Measurements from ENCODE around the gene ZBTB3. TPM values are rescaled to one million over a fixed set of nuclear protein-coding genes. Genes with fewer than 3 reads are reported as not detected.

ZBTB3 gene
- total and polyA plus RNA-seq, 2 experiments from 2014 or later, result 4.0 to 11.0 TPM

DNA sequence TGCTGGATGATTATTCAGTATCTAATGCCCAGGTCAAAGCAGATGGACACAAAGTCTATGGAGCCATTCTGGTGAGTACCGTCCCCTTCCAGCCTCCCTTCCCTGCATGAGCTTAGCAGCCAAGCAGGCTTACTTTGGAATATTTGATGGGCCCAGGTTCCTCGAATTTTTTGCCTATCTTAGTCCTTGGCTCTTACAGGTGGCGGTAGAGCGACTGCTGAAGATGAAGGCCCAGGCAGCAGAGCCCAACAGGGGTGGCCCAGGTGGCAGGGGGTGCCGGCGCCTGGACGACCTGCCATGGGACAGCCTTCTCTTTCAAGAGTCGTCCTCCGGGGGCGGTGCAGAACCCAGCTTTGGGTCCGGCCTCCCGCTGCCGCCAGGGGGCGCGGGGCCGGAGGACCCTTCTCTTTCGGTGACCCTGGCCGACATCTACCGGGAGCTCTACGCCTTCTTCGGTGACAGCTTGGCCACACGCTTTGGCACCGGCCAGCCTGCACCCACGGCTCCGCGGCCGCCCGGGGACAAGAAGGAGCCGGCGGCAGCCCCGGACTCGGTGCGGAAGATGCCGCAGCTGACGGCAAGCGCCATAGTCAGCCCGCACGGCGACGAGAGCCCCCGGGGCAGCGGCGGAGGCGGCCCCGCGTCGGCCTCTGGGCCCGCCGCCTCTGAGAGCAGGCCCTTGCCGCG, 32.5 kb upstream of the ZBTB3 start:
- Histone ChIP-seq H3K36me3 (replicated peaks; ENCODE audit: insufficient read depth, low read depth) (no peaks in the 10 kb centered on the region), H3K27ac (peak overlapping the region; percentile 93), H2AFZ (peak overlapping the region; percentile 62), H3K9me2 (replicated peaks; ENCODE audit: insufficient read depth) (no peaks in the 10 kb centered on the region), H3K9me3 (ENCODE audit: low read depth) (no peaks in the 10 kb centered on the region), H3K27me3 (no peaks in the 10 kb centered on the region), H3K79me2 (peaks cover 56% of the 10 kb centered on the region), H3K4me3 (peak overlapping the region; percentile 60), H4K20me1 (ENCODE audit: insufficient read depth, poor library complexity, severe bottlenecking) (no peaks in the 10 kb centered on the region), H3K4me2 (peak overlapping the region; percentile 91), H3K4me1 (ENCODE audit: insufficient read depth) (peaks cover 27% of the 10 kb centered on the region)
- 4% methylated on average over 51 of the region's 51 CpGs for WGBS (ENCODE audit: low lambda C conversion rate, missing lambda C conversion rate)
- DNase-seq (ENCODE audit: low spot score), result peak; percentile 94
- TF ChIP-seq, protein P1, sequence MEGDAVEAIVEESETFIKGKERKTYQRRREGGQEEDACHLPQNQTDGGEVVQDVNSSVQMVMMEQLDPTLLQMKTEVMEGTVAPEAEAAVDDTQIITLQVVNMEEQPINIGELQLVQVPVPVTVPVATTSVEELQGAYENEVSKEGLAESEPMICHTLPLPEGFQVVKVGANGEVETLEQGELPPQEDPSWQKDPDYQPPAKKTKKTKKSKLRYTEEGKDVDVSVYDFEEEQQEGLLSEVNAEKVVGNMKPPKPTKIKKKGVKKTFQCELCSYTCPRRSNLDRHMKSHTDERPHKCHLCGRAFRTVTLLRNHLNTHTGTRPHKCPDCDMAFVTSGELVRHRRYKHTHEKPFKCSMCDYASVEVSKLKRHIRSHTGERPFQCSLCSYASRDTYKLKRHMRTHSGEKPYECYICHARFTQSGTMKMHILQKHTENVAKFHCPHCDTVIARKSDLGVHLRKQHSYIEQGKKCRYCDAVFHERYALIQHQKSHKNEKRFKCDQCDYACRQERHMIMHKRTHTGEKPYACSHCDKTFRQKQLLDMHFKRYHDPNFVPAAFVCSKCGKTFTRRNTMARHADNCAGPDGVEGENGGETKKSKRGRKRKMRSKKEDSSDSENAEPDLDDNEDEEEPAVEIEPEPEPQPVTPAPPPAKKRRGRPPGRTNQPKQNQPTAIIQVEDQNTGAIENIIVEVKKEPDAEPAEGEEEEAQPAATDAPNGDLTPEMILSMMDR (IDR thresholded peaks at IDR 0.05; ENCODE audit: poor library complexity), result peak; percentile 97
- TF ChIP-seq EZH2phosphoT487 (IDR thresholded peaks at IDR 0.05; ENCODE audit: low read depth, severe bottlenecking, unreplicated experiment) (no peak), EZH2 (IDR thresholded peaks at IDR 0.05; ENCODE audit: borderline replicate concordance) (no peak)

DNA sequence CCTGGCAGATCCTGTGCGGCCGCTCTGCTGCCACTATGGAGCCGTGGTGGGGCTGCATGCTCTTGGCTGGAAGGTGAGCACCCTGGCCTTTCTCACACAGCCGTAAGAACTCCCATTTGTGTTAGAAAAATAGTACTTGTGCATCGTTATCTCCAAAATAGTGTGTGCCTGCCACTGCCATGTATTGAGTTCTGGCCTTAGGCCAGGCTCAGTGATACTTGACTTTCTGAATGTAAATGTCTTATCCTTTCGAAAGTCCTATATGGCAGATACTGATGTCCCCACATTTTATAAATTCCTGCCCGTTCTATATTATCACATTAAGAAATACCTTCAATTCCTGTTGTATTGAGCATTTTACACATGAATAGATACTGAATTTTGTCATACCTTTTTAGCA, 28.8 kb upstream of the ZBTB3 start:
- Histone ChIP-seq H3K4me3 (no peak overlapping the region), H3K4me1 (ENCODE audit: insufficient read depth) (peaks cover 8% of the 10 kb centered on the region), H3K36me3 (replicated peaks; ENCODE audit: insufficient read depth, low read depth) (no peaks in the 10 kb centered on the region), H3K9me2 (replicated peaks; ENCODE audit: insufficient read depth) (no peaks in the 10 kb centered on the region), H3K4me2 (no peak overlapping the region), H4K20me1 (ENCODE audit: insufficient read depth, poor library complexity, severe bottlenecking) (no peaks in the 10 kb centered on the region), H3K27ac (no peak overlapping the region), H3K27me3 (no peaks in the 10 kb centered on the region), H3K9me3 (ENCODE audit: low read depth) (no peaks in the 10 kb centered on the region), H3K79me2 (peaks cover 19% of the 10 kb centered on the region), H2AFZ (no peak overlapping the region)
- WGBS (ENCODE audit: low lambda C conversion rate, missing lambda C conversion rate), result 97% methylated on average over 7 of the region's 7 CpGs
- DNase-seq (ENCODE audit: low spot score), result no peak
- TF ChIP-seq EZH2phosphoT487 (IDR thresholded peaks at IDR 0.05; ENCODE audit: low read depth, severe bottlenecking, unreplicated experiment), result no peak
- TF ChIP-seq, protein P1 (IDR thresholded peaks at IDR 0.05; ENCODE audit: poor library complexity), result no peak

DNA sequence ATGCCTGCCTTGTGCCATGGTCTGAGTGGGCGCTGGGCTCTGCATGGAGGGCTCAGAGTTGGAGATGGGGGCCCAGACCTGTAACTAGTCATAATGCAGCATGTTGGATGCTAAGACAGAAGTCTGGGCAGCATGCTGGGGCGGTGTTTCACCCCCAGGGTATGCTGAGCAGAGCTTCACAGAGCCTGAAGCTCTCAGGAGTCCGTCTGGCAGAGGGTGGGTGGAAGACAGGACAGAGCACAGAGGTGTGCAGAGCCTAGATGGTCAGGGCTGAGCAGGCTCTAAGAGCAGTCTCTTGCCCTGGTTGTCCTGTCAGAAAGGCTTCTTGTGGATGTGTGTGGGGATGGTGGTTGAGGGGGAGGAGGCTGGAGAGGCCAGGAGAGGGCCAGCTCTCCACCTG, 24.5 kb upstream of the ZBTB3 start:
- no peak overlapping the region for H3K4me3 ChIP-seq
- no peak overlapping the region for H3K4me2 ChIP-seq
- peaks cover 5% of the 10 kb centered on the region for H3K79me2 ChIP-seq
- no peak for DNase-seq (ENCODE audit: low spot score)
- H2AFZ ChIP-seq, result no peak overlapping the region
- 100% methylated on average over 3 of the region's 3 CpGs for WGBS (ENCODE audit: low lambda C conversion rate, missing lambda C conversion rate)
- no peaks in the 10 kb centered on the region for H3K9me3 ChIP-seq (ENCODE audit: low read depth)
- no peaks in the 10 kb centered on the region for H3K36me3 ChIP-seq (replicated peaks; ENCODE audit: insufficient read depth, low read depth)
- H3K4me1 ChIP-seq (ENCODE audit: insufficient read depth), result no peaks in the 10 kb centered on the region
- H3K27me3 ChIP-seq, result no peaks in the 10 kb centered on the region
- no peaks in the 10 kb centered on the region for H3K9me2 ChIP-seq (replicated peaks; ENCODE audit: insufficient read depth)
- no peak overlapping the region for H3K27ac ChIP-seq
- TF ChIP-seq, protein P1 (IDR thresholded peaks at IDR 0.05; ENCODE audit: poor library complexity), result no peak
- TF ChIP-seq EZH2 (IDR thresholded peaks at IDR 0.05; ENCODE audit: borderline replicate concordance) (no peak), EZH2phosphoT487 (IDR thresholded peaks at IDR 0.05; ENCODE audit: low read depth, severe bottlenecking, unreplicated experiment) (no peak)
- no peaks in the 10 kb centered on the region for H4K20me1 ChIP-seq (ENCODE audit: insufficient read depth, poor library complexity, severe bottlenecking)

Data from hepatocyte (in vitro differentiated cells).